Epithelial cell of proximal tubule (primary cell): ENCODE results near the gene FER. TPM values are rescaled to one million over a fixed set of nuclear protein-coding genes. Genes with fewer than 3 reads are reported as not detected.

Source experiments
- DNase-seq: peaks from one replicate; pipeline ENCODE4 v3.0.0-alpha.2; 2011; ENCODE audit warnings: low read depth
- H3K4me3 ChIP-seq: 2 replicates; pipeline ENCODE4 v1.5.1; 2011; ENCODE audit warnings: low read depth, mild to moderate bottlenecking, low read length
- total RNA-seq: library from RNA; depleted of rRNA; stranded (reverse); fragments of >200 nt; gene quantifications from 2 replicates; pipeline ENCODE4 v1.2.3, GENCODE V29; 2015
- TF ChIP-seq, protein P1 (sequence below): conservative IDR thresholded peaks from 2 replicates; pipeline ENCODE4 v1.5.1; 2012; ENCODE audit warnings: low read depth, mild to moderate bottlenecking, low read length

FER gene
- total RNA-seq, 1 donor from 2014 or later: 10.1 TPM

DNA sequence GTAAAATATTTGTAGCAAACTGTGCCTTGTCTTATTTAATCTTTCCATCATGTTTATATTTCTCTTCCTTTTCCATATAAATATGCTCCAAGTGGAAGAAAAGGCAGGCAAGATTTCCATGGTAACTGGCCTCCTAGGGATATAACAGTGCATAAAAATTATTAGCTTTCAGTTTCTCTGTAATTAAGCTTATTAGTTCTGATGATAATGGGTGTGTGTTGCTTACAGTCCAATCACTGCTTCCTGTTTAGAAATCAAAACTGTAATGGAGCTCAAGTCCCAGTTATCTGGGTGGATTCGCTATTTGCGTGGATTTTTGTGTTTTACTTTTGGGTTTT is 449.1 kb downstream of the FER start:
- no peak for DNase-seq
- no peak overlapping the region for H3K4me3 ChIP-seq
- TF ChIP-seq, protein P1, sequence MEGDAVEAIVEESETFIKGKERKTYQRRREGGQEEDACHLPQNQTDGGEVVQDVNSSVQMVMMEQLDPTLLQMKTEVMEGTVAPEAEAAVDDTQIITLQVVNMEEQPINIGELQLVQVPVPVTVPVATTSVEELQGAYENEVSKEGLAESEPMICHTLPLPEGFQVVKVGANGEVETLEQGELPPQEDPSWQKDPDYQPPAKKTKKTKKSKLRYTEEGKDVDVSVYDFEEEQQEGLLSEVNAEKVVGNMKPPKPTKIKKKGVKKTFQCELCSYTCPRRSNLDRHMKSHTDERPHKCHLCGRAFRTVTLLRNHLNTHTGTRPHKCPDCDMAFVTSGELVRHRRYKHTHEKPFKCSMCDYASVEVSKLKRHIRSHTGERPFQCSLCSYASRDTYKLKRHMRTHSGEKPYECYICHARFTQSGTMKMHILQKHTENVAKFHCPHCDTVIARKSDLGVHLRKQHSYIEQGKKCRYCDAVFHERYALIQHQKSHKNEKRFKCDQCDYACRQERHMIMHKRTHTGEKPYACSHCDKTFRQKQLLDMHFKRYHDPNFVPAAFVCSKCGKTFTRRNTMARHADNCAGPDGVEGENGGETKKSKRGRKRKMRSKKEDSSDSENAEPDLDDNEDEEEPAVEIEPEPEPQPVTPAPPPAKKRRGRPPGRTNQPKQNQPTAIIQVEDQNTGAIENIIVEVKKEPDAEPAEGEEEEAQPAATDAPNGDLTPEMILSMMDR: no peak

- TF ChIP-seq, protein P1: no peak
- DNase-seq: no peak
- no peak overlapping the region for H3K4me3 ChIP-seq
These were observed 451.6 kb downstream of the FER start for GRCh38 chr5:109199289-109199688.

DNA sequence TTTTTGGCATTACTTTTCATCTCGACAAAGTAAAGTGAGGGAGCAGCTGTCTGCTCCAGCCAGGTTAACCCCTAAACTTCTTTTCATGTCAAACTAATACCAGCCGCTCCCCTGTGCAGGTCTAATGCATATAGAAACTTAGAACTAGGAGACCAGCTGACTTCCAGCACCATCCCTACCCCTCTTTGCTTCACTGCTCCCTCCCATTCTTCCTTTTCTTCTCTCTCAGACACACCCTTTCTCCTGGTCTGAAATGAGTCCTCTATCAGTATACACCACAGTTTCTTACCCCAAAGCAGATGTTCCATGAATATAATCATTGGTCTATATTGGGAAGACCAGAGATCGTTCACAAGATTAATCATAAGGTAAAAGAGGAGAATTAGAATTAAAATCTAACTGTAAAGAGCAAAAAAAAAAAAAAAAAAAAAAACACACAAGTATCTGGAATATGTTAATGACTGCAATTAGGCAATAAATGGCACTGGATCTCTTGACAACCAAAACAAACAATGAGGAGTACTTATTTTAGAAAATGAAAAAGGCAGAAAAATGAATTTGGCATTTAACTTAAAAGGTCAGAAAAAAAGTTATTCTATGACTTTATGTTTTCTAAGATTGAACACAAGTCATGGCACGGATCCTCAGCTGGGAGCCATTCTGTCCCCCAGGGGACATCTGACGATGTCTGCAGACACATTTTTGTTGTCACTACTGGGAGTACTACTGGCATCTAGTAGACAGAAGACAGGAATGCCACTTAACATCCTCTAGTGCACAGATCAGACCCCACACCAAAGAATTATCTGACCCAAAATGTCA is 452.3 kb downstream of the FER start:
- no peak for DNase-seq

GRCh38 chr5:109215040-109215439 is 467.3 kb downstream of the FER start:
- TF ChIP-seq, protein P1: no peak
- no peak for DNase-seq
- no peak overlapping the region for H3K4me3 ChIP-seq

More for the DNA sequence above, 452.3 kb downstream of the FER start:
- TF ChIP-seq, protein P1: no peak
- H3K4me3 ChIP-seq: no peak overlapping the region

DNA sequence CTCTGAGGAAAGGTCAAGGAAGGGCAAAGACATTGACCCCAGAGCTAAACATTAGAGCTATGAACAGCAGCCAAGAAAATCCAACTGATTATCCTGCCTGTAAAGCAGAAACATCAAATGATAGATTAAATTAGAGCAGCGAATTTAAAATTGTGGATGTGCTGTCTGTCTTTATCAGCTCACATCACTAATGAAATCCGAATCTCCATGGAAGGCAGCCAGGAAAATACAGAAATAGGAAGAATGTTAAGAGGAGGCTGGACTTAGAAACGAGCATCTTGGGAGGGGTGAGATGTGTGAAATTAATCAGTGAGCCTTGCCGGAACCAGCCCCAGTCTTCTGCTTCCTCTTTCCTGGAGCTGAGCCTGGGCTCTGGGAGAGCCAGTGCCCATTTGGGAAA is 471.1 kb downstream of the FER start:
- no peak overlapping the region for H3K4me3 ChIP-seq
- no peak for DNase-seq
- TF ChIP-seq, protein P1: no peak

DNA sequence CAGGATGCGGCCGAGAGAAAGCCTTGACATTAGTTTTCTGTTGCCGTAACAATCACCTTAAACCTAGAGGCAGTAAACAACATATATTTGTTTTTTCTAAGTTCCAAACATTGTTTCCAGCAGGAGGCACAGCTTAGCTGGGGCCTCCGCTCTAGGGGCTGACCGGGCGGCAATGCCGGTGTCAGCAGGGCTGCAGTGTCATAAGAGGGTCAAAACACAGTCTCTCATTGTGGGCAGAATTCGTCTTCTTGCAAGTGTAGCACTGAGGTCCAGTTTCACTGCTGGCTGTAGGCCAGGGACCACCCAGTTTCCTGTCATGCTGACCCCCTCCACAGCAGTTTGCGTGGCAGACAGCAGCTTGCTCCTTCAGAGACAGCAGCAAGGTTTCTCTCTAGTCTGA is 475.8 kb downstream of the FER start:
- DNase-seq: no peak
- TF ChIP-seq, protein P1: no peak

More for the DNA sequence above, 475.8 kb downstream of the FER start:
- no peak overlapping the region for H3K4me3 ChIP-seq
